Right lung (tissue), 5 donors: ENCODE data around the gene TSHZ1. TPM values are rescaled to one million over a fixed set of nuclear protein-coding genes. Genes with fewer than 3 reads are reported as not detected.

Source experiments
- DNase-seq, 2 donors: peaks; one replicate each; pipeline ENCODE4 v3.0.0-alpha.2; 2013
- polyA plus RNA-seq, 5 donors: library from polyadenylated mRNA; unstranded; fragments of 120-200 nt; gene quantifications; one replicate each; pipeline versions ENCODE4 v1.2.1 to v1.2.3, GENCODE V29; 2013; ENCODE audit warnings: inconsistent platforms in 1 of 5, low replicate concordance in 1 of 5; ENCODE audit not compliant: insufficient read length in 5 of 5, insufficient read depth in 1 of 5

Gene TSHZ1
- polyA plus RNA-seq, 5 donors = 28.5 to 31.4 (median 30.1) TPM

- peak; percentile 52 to 72 for DNase-seq
Observed at GRCh38 chr18:75246721-75247610, 36.4 kb downstream of the TSHZ1 start.

DNA sequence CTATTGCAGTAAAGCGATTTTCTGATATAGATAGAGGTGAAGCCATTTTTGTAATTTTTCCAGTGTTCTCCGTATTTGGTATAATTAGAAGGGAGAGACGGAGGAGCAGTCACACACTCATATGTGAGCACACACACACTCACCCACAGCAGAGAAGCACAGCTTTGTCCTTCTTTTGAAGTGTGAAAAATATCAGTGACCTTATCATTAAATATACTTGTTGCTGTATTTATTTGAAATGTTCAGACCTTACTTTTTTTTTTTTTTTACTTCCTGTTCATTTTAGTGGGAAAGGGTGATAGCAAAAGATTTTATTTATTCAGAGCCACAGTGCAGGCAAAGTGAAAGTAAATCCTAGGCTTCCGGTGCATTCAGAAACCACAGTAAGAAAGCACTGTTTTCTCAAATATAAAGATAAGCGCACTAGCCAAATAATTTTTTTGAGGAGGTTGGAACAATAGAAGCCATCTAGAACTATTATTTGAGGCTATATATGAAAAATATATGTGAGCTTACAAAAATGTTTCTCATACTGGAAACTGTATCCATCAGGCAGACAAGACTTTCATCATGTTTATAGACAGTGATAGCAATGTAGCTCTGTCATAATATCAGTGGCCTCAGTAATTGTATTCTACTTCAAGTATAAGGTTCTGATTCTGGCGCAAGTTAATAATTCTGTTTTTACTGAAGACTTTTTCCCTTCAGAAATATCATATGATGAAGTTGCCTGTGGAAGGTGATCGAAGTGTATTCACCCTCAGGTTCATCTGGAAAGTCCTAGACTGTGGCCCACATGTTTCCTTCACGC, 37.2 kb downstream of the TSHZ1 start:
- DNase-seq = peak; percentile 65 to 72

GRCh38 chr18:75248426-75249174, 38.0 kb downstream of the TSHZ1 start:
- no peak for DNase-seq

DNA sequence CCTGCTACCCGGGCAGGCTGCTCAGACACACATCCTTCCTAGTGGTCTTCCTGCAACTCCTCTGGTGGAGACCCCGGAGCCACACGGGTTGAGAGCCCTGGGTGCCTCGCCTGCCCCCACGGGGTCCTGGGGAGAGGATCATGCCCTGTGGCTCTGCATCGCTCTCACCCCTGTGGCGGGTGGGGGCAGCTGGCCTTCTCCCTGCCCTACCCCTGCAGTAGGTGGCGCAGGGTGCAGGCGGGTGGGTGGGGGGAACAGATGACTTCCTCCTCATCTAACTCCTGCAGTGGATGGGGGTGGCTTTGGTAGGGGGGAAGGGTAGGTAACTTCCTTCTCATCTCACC, 38.5 kb downstream of the TSHZ1 start:
- DNase-seq = no peak

DNA sequence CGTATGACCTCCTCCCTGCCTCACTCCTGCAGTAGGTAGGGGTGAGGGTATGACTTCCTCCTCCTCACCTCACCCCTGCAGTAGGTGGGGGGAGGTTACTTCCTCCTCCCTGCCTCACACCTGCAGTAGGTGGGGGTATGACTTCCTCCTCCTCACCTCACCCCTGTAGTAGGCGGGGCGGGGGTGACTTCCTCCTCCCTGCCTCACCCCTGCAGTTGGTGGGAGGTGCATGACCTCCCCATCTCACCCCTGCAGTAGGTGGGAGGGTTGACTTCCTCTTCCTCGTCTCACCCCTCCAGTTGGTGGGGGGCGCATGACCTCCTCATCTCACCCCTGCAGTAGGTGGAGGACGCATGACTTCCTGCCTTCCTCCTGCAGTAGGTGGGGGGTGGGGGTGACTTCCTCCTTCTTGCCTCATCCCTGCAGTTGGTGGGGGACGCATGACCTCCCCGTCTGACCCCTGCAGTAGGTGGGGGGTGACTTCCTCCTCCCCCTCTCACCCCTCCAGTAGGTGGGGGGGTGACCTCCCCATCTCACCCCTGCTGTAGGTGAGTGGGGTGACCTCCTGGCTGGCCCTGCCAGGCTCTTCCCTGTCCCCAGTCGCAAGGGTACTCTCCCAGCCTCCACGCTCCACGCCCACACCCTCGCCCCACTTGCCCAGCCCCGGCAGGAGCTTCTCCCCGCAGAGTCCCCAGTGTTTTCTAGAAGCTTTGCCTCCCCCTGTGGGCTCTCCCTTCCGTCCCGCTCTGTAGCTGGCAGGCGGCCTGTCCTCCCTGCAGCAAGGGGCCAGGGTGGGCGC, 39.3 kb downstream of the TSHZ1 start:
- DNase-seq = no peak

DNA sequence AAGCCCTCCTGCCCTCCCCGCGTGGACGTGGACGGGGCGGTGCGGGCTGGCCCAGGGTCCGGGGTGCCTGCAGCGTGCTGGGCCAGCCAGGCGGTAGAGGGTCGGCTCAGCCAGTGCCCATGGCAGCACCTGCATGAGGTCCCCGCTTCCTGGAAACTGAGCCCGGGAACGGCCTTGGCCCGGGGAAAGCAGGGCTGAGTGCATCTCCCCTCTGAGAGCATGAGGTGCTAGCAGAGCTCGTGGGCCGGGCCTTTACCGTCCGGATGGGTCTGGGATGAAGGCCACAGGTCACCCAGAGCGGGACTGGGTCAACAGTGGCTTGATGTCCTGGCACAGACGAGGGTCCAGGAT, 39.8 kb downstream of the TSHZ1 start:
- no peak for DNase-seq

DNA sequence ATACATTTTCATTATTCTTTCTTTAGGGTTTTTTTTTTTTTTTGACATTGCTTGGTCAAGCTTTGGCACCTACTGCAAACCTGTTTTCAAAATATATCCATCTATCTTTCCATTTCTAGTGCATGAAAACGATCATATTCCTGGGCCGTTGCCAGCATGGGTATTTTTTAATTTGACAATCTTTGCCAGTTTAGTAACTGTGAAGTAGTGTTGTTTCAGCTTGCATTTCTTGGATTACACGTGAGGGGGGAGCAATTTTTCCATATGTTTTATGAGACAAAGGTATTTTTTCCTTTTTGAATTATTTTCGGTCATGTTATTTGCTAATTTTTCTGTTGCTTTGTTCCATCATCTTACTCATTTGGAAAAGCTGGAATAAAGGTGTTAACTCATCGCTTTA, 40.9 kb downstream of the TSHZ1 start:
- no peak for DNase-seq

DNA sequence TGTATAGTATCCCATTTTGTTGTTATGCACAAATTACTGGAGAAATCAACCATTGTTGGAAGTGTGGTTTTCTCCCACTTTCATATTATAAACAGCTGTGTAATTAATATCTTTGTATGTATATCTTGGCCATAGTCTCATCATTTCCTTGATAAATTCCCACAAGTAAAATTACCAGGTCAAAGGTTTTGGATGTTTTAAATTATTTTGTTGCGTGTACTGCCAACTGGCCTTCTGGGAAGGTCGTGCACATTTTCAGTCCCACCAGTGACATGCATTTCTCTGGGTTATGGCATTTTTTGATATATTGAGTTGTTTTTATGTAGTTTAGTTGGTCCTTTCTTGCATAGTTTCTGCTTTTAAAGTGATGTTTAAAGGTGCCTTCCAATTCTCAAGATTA, 41.5 kb downstream of the TSHZ1 start:
- DNase-seq = no peak

GRCh38 chr18:75253043-75253442, 42.4 kb downstream of the TSHZ1 start:
- DNase-seq = no peak

- DNase-seq = peak; percentile 34 to 45
Observed at GRCh38 chr18:75253784-75254183, 43.2 kb downstream of the TSHZ1 start.

DNA sequence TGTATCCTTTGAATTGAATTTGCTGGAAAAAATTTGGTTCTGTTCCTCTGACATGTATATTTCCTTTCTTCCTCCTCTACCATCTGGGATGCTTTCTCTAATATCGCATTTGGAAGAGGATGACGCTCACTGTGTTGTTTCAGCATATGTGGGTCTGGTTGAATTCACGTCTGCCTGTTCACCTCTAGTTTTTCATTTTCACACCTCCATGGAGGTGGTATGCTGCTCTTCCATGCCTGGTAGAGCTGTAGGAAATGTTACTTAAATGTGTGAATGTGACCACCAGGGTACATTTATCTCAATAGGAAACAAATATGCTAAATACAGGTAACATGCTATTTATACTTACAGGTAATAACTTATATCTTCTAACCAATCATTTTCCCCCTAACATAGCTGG, 44.5 kb downstream of the TSHZ1 start:
- no peak for DNase-seq

DNA sequence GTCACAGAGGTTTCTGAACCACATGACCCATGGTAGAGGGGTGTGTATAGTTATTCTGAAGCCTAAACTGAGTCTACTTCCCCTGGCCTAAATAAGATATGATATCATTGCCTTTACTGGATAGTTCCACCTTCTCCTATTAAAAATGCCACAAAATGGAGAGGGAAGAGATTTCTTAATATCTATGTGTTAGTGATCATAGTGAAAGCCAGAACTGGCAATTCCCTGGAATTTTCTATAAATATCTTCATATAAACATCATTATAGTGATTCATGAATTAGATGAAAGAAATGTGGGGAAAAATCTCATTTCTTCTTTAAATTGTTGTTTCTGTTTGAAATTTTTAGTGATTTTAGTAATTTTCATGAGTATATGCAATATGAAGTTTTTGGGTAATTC, 45.8 kb downstream of the TSHZ1 start:
- DNase-seq = no peak

DNA sequence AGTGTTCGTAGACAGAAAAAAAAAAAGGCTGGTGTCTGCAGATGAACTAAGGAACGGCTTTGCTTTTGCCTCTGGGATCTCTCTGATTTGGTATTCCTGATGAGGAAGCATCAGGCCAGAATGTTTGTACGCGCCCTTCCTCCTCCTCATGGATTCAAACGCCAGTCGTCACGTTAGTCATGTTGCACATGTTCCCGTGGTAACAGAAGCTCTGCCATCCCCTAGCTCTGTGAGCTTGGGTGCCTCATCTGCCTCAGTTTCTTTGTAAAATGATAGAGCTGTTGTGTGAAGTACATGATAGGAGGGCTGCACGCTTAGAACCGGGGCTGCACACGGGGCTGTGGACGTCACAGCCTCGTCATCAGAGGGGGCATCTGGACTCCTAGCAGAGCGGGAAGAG, 47.0 kb downstream of the TSHZ1 start:
- no peak for DNase-seq

DNA sequence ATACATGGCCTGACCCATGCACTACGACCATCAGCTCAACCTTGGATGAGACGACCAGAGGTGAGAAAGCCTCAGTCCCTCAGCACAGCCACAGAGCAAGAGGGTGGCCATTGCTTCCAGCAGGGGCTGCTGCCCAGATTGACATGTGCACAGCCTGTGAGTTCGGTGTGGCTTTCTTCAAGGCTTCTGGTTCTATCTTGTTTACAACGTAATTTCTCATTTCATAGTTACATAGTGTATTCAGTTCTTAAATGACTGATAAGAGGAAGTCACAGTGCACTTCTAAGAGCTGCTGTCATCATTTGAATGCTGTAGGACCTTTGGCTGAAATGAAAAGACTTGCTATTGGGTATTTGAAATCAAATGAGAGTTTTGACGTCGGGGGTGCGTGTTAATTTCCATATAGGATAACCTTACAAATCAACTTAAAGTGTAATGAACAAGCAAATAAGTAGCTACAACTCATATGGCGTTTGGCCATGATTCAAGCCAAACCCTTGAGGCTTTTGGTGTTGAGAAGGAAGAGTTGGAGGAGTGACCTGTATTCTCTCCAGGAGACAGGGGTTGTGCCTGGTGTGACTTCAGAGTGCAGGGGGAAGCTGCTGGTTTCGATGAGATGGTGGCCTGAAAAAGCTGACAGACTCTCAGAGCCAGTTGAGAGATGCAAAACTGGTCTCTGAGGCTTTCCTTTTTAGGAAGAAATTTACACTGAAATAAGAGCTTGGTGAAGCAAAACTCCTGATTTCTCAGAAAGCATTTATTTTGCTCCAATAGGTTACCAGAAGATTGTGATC, 51.0 kb downstream of the TSHZ1 start:
- no peak for DNase-seq

DNA sequence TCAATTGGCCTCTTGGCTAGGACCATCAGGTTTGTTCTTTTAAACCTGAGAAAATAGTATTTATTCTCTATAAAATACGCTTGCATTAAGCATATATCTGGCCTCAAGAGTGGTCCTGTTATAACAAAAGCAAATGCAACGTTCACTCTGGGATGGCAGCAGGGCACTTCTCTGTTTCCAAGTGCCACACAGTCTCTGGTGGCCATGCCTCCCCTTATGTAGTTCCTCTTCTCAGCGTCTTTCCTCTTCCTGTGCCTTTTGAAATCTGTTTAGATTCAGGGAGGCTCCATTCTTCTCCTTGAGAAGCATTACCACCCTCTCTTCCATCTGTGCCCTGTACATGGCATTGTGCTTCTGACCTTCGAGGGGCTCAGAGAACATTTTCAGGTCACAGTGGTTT, 51.9 kb downstream of the TSHZ1 start:
- DNase-seq = no peak

DNA sequence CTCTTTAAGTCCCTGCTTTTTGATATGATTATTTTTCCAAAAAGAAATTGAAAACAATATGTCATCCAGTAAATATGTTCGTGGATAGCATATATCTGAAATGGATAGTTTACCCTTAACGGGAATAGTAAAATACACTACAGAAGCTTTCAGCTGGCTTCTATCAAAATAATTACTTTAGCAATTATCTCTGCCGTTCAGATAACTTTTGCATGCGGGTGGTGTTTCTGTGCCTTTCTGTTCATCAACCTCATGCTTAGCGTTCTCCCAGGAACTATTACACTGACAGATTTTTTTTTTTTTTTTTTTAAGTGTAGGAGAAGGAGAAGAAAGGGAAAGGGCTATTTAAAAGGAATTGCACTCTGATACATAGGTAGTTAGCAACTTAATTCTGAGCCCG, 53.6 kb downstream of the TSHZ1 start:
- no peak for DNase-seq

- no peak for DNase-seq
Observed at GRCh38 chr18:75264926-75265597, 54.5 kb downstream of the TSHZ1 start.

DNA sequence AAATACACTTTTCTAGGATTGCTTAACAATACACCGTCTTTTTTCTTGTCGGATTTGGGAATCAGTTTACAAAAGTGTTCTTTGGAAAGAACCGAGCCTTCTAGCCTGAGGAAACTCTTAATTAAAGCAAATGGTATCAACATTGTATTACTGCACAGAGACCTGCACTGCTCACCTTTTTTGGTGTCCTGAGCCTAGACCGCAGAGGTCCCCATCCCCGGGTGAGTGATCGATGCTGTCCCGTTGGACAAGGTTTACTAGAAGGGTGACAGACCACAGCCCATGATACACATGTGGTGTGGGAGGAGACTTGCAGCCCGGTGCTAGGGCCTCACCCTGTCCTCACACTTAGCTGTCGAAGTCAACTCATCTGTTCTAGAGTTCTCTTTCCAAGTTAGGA, 55.3 kb downstream of the TSHZ1 start:
- DNase-seq = no peak

- DNase-seq = no peak
Observed at GRCh38 chr18:75267643-75268363, 57.2 kb downstream of the TSHZ1 start.

DNA sequence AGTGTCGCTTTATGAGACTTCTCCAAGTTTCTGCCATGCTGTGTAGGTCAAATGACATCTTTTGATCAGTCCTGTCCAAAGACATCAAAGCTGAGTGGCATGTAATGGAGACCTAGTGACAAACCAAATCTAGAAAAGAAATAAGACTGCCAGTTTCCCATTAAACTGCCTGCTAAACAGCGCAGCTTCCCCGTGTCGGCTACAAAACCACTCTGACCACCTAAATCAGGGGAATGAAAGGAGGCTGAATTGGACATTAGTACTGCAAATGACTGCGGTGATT, 57.7 kb downstream of the TSHZ1 start:
- DNase-seq = no peak
